ELR (cell line): ENCODE measurements around the gene ADAMTS6.

Experiments used
- DNase-seq: peaks from one replicate; pipeline ENCODE4 v3.0.0-alpha.2; 2015; ENCODE audit warnings: low read depth

Gene ADAMTS6

GRCh38 chr5:65144136-65144871 is 337.4 kb downstream of the ADAMTS6 start:
- no peak for DNase-seq

DNA sequence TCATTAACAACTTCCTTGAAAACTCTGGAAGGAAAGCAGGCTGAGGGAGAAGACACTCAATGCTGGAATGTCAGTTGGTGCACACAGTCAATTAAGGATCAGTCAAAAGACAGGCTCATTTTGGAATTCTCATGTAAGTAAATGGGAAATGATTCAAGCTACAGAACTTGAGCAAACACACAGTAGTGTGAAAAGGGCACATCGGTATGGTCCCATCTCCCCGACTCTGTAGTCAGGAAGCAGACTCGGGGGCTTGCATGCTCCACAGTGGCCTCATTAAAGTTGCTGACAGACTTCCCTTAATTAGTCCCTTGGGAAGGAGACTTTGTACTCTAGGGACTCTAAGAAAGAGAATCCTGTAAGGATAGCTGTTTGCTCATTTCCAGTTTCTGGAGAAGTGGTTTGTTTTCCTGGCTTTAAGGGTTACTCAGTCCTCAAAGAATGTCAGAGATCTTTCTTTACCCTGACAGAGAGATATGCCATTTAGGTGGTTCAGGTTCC is 339.2 kb downstream of the ADAMTS6 start:
- DNase-seq: peak; percentile 76

DNA sequence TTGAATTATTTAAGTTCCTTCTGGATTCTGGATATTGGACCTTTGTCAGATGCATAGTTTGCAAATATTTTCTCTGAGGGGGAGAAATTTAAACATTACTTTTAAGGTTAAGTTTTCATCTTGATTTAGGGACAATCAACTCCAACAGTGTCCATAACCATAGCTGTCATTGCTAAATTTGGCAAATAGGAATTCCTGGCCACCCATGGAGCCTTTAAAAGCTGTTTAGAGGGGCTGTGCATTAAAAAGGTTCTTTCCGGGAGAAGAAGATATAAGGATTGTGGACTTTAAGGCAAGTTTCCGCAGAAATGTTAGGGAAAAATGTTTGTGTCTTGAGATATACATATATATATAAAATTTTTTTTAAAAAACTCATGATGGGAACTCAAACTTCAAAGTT is 339.7 kb downstream of the ADAMTS6 start:
- DNase-seq: no peak

GRCh38 chr5:65141493-65141892 is 340.2 kb downstream of the ADAMTS6 start:
- DNase-seq: no peak

DNA sequence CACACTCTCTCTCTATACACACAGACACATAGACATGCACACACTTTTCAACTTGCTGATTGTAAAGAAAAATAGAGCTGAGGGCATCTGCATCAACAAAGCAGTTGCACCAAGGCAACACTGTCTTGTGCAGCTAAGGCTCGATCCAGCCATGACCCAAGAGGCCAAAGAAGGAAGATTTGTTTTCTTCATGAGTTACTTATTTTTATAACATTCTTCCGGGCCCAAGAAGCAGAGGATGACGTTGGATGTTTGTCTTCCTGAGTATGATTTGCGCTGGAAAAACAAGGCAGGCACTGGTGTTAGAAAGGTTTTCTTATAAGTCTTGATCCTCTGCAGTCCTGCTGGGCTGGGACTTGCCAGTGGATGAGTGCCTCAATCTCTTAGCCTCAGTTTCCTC is 344.1 kb downstream of the ADAMTS6 start:
- DNase-seq: no peak

GRCh38 chr5:65133477-65134110 is 348.1 kb downstream of the ADAMTS6 start:
- no peak for DNase-seq

DNA sequence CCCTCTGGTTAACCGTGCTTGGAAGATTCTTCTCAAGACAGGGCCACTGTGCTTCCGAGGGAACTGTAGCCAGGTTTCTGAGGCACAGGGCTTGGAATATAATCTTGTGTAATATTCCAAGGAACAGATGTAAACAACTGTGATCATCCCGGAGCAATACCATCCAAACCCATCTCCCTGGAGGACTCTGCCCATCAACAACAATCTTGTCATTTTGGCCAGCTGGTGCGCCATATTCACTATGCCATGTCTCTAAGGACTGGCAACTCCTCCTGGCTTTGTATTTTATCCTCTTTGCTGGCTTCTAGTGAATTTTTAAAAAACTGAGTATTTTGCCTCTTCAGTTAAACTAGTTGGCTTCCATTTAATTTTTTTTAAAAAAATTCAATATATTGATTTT is 349.3 kb downstream of the ADAMTS6 start:
- no peak for DNase-seq

- DNase-seq: no peak
Measured at GRCh38 chr5:65128226-65128625, 353.5 kb downstream of the ADAMTS6 start.

- DNase-seq: peak; percentile 65
Measured at GRCh38 chr5:65127161-65127901, 354.4 kb downstream of the ADAMTS6 start.

GRCh38 chr5:65126542-65127069 is 355.1 kb downstream of the ADAMTS6 start:
- no peak for DNase-seq

- no peak for DNase-seq
Measured at GRCh38 chr5:65125591-65126541, 355.9 kb downstream of the ADAMTS6 start.

DNA sequence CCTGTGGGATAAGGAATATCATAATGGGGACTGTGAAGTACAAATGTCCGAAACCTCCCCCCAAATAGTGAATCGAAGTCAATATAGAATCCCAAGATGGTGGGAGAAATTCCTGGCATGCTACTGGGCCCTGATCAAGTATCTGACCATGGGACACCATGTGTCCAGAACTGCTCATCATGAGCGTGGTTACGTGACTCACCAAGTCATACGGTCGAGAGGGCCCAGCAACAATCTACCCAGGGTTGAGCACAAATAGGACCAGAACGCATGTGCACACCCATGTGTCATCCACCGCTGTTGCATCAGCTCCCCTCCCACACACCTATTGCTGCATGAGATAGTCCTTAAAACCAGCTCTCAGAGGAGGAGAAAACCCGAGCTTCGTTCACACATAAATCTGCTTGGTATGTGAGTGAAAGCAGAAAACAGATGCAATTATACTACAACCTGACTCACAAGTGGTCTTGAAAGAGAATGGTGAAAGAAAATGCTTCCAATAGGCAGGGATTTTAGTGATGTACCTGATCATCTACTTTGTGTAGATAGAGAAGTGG is 359.8 kb downstream of the ADAMTS6 start:
- DNase-seq: peak; percentile 92

DNA sequence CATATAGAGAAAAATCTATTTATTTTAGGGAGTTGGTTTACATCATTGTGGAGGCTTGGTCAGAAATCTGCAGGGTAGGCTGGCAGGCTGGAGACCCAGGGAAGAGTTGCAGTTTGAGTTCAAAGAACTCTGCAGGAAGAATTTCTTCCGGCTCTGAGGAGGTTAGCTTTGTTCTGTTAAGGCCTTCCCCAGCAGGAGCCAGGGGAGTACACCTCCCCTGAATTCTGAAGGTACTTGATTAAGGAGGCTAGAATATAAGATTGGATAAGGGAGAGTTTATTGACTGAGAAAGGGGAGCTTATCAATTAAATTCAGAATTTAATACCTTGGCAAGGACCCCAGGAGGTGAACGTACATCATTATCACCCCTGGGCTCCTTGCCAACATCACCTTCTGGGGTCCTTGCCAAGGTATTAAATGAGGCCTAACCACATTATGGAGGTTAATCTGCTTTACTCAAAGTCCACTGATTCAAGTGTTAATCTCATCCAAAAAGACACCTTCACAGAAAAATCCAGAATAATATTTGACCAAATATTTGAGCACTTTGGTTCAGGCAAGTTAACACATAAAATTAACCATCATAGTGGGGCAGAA is 361.3 kb downstream of the ADAMTS6 start:
- DNase-seq: no peak

GRCh38 chr5:65117525-65117924 is 364.2 kb downstream of the ADAMTS6 start:
- DNase-seq: no peak

DNA sequence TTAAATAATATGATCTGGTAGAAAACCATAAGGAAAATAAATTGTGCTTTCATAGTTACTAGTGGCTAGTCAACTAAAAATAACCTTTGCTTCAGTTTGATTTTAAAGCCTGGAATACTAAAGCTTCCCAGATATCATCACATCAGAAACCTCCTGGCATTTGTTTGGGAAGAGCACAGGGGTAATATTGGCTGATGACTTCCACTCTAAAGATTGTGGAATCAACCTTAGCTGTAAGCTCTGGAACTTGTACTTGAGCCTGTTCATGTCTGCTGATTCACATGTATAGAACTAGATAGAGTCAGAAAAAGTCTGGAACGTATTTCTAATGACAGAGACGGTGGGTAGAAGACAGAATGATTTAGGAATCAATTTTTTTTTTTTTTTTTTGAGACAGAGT is 367.9 kb downstream of the ADAMTS6 start:
- DNase-seq: no peak

GRCh38 chr5:65111961-65112658 is 369.6 kb downstream of the ADAMTS6 start:
- no peak for DNase-seq

- DNase-seq: peak; percentile 74
Measured at GRCh38 chr5:65108786-65109743, 372.7 kb downstream of the ADAMTS6 start.

DNA sequence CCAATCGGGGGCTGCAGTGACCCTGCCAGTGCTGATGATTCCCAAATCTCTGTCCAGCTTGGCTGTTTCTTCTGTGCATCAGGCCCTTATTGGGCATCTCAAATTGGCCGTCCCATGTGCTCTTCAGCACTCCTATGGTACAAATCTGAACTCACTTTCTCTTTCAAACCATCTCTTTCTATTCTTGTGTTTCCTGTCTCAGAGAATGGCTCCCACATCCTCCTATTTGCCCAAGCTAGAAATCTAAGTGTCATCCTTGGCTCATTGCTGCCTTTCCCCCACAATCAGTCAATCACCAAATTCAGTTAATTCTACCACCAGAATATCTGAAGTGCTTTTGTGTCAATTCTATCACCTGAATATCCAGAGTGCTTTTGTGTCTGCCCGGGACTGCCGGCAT is 376.4 kb downstream of the ADAMTS6 start:
- DNase-seq: no peak

DNA sequence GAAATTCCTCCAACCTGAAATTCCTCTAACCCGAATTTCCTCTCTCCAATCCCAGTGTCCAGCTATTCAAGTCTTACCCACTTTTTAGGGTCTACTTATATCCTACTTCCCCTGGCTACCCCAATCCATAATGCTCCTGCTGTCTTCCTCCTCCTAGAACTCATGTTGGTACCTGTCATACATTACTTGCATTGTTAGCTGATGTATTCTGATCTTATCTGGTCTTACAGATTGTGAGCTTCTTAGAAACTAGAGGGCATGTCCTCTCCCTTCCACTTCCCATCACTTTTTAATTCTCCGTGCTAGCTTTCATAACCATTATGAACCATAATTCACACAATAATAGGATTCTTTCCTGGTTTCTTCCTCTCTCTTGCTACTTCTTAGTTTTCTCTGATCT is 376.9 kb downstream of the ADAMTS6 start:
- no peak for DNase-seq
